ENCODE measurements around the gene CTBP2. TPM values are rescaled to one million over a fixed set of nuclear protein-coding genes. Genes with fewer than 3 reads are reported as not detected.

CTBP2 gene
- total and polyA plus RNA-seq, 2 of the 13 experiments (the other 11 are each of a cell fraction or from before 2014, with no cell fraction given) = 0.08 TPM; not detected in 1

GRCh38 chr10:125159486-125159931 is 854 bp downstream of the CTBP2 start (continued):
- TF ChIP-seq EP300 (IDR thresholded peaks at IDR 0.05; ENCODE audit: low read depth in 2 of 2, low read length in 2 of 2) (no peak), EP300 (CRISPR knock-in tag; IDR thresholded peaks at IDR 0.05; ENCODE audit: borderline replicate concordance) (no peak), ARID5B (CRISPR knock-in tag; IDR thresholded peaks at IDR 0.05) (no peak), YEATS2 (CRISPR knock-in tag; IDR thresholded peaks at IDR 0.05; ENCODE audit: borderline replicate concordance) (no peak), NFKB2 (CRISPR knock-in tag; IDR thresholded peaks at IDR 0.05; ENCODE audit: borderline replicate concordance) (no peak)

DNA sequence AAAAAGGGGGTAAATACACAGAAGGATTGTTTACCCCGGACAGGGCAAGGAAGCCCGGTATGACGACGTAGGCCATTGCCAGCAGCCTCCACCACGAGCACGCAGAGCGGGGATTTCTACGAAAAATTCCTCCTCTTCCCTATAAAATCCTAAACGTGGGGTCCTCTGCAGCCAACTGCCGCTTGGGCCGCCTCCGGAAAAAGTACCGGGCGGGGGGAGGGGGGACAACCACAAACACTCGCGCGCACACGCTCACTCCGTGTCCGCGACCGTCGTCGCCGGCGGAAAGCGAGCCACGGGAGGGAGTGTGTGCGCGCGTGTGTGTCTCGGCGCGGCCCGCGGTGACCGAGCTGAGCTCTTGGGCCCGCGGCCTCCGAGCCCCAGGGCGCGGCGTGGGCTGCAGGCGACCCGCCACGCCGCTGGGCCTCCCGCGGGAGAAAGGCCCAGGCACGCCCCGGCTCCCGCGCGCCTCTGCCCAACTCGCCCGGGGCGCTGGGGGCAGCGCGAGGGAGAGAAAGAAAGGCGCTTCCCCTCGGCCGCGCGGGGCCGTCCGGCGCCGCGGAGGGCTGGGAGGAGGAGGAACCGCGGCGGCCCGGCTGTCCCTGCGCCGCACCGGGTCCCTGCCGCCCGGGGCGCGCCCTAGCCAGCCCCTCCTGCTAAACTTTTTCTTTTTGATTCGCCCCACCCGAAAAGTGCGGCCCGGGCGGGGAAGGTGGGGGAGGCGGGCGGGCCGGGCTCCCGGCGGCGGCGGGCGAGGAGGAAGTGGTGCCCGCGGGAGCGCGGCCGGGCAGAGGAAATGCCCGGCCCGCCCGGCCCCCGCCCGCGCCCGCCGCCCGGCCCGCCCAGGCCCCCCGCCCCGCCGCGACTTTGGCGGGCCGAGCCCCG is 1.5 kb downstream of the CTBP2 start:
- DNase-seq (ENCODE audit: low spot score) (no peak), FAIRE-seq (no peak), ATAC-seq (peak; percentile 62)
- CTCF ChIA-PET (ENCODE audit: low intra/inter-chr PET ratio, low total read pairs) = no interaction called here
- H3K27me3 ChIP-seq (ENCODE audit: control insufficient read depth in 1 of 2, insufficient read depth in 2 of 2, low read length in 2 of 2) = peaks cover 6 to 70% of the 10 kb centered on the region in 2 experiments
- in situ Hi-C loops (cut with HindIII; ENCODE audit: extremely low pct_ligation_motif_present, low pct_unique_long_range_greater_than_20kb) = no loop called here
- H3K4me3 ChIP-seq (replicated peaks in 1 of 3; ENCODE audit: insufficient read depth in 1 of 3, low read depth in 2 of 3, low read length in 3 of 3) = peak overlapping the region in 2 of 3 experiments; percentile 6 to 55; a peak in 1 of 6 replicates
- intact Hi-C loops (cut with micrococcal nuclease; ENCODE audit: unreplicated experiment) = no loop called here
- no peak overlapping the region for H3K27ac ChIP-seq (ENCODE audit: extremely low read length, insufficient read depth, low read length)
- no peaks in the 10 kb centered on the region for H3K36me3 ChIP-seq (replicated peaks in 1 of 2; ENCODE audit: control insufficient read depth in 1 of 2, insufficient read depth in 2 of 2, low read length in 2 of 2)
- no peaks in the 10 kb centered on the region for H3K79me2 ChIP-seq (ENCODE audit: insufficient read depth, low read length)
- peak overlapping the region; percentile 36 for H3K4me2 ChIP-seq (ENCODE audit: low read depth, low read length)
- 11% methylated on average over 17 of the region's 115 CpGs for WGBS (ENCODE audit: low lambda C conversion rate)
- H3K4me1 ChIP-seq (ENCODE audit: insufficient read depth, low read length) = peaks cover 6% of the 10 kb centered on the region; the same call in 1 of the 2 replicates
- TF ChIP-seq EZH2 (conservative IDR thresholded peaks at IDR 0.05; ENCODE audit: low read depth, low read length) (peak; percentile 99), ZFP82 (CRISPR knock-in tag; IDR thresholded peaks at IDR 0.05; ENCODE audit: borderline replicate concordance) (no peak)
- H4K20me1 ChIP-seq (ENCODE audit: insufficient read depth, low read length) = no peaks in the 10 kb centered on the region
- no peaks in the 10 kb centered on the region for H3K9me3 ChIP-seq (ENCODE audit: low read length)
- BruUV-seq (replicated peaks) = no TSS peak
- no peak overlapping the region for H3K9ac ChIP-seq (ENCODE audit: insufficient read depth, low read depth, low read length)
- H2AFZ ChIP-seq (ENCODE audit: low read length) = no peak overlapping the region
- POLR2A ChIA-PET = no interaction called here

All from HepG2 (cell line).